Tibial nerve (tissue), 4 donors: ENCODE results near the gene GLIS2.
"Not testable (repeated sequence)": the region's sequence is repeated elsewhere in the genome, so short reads cannot be mapped to it uniquely, and the experiment has no call there.

Source experiments
- CTCF ChIP-seq, 5 experiments: fragments of 200-600 bp in 3 of 5; fragments of 450-650 bp in 2 of 5; sonication (generic) in 3 of 5; IDR thresholded peaks; one replicate each; pipeline ENCODE4 v1.5.1; 2016 to 2019; ENCODE audit warnings: antibody characterized with exemption in 5 of 5, mild to moderate bottlenecking in 3 of 5, moderate library complexity in 2 of 5
- EP300 ChIP-seq, 2 donors: sonication (generic); formaldehyde crosslinking; IDR thresholded peaks; one replicate each; pipeline ENCODE4 v1.6.1; 2017; ENCODE audit warnings: antibody characterized with exemption in 2 of 2, mild to moderate bottlenecking in 1 of 2
- POLR2A ChIP-seq, 2 donors: fragments of 450-650 bp; IDR thresholded peaks; one replicate each; pipeline ENCODE4 v1.6.1; 2017; ENCODE audit warnings: antibody characterized with exemption in 2 of 2, mild to moderate bottlenecking in 2 of 2, moderate library complexity in 2 of 2

GRCh38 chr16:4344300-4344982 lies 28.6 kb downstream of the GLIS2 start:
- TF ChIP-seq CTCF, EP300, POLR2A (IDR thresholded peaks at IDR 0.05): not testable (repeated sequence)
